GM12864 (cell line): ENCODE data around the gene HS2ST1.
A peak's percentile ranks its signal among the peaks of the same experiment; 100 is the strongest.

Experiments used
- DNase-seq: peaks from one replicate; pipeline ENCODE4 v3.0.0-alpha.2; 2011; ENCODE audit warnings: low read depth
- H3K4me3 ChIP-seq: 2 replicates; pipeline ENCODE4 v1.5.1; 2011; ENCODE audit warnings: mild to moderate bottlenecking, low read depth, low read length, control low read depth
- TF ChIP-seq, protein P1 (sequence below): IDR thresholded peaks from 2 replicates; pipeline ENCODE4 v1.5.1; 2011; ENCODE audit warnings: low read depth, mild to moderate bottlenecking, moderate library complexity, low read length, control low read depth, inconsistent platforms; ENCODE audit errors: missing control alignments

Gene HS2ST1

DNA sequence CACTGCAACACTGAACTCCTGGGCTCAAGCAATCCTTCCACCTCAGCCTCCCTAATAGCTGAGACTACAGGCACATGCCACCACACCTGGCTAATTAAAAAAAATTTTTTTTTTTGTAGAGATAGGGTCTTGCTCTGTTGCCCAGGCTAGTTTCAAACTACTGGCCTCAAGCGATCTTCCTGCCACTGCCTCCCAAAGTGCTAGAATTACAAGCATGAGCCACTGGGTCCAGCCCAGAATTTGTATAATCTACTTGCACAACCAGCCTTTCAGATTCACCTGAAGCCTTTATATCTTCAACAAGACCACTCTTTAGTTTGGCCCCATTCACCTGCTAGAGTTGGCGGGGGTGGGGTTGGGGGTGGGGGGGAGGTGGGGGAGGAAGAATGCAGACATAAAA lies 232.6 kb downstream of the HS2ST1 start:
- TF ChIP-seq, protein P1, sequence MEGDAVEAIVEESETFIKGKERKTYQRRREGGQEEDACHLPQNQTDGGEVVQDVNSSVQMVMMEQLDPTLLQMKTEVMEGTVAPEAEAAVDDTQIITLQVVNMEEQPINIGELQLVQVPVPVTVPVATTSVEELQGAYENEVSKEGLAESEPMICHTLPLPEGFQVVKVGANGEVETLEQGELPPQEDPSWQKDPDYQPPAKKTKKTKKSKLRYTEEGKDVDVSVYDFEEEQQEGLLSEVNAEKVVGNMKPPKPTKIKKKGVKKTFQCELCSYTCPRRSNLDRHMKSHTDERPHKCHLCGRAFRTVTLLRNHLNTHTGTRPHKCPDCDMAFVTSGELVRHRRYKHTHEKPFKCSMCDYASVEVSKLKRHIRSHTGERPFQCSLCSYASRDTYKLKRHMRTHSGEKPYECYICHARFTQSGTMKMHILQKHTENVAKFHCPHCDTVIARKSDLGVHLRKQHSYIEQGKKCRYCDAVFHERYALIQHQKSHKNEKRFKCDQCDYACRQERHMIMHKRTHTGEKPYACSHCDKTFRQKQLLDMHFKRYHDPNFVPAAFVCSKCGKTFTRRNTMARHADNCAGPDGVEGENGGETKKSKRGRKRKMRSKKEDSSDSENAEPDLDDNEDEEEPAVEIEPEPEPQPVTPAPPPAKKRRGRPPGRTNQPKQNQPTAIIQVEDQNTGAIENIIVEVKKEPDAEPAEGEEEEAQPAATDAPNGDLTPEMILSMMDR, result no peak
- H3K4me3 ChIP-seq, result no peak overlapping the region
- no peak for DNase-seq

DNA sequence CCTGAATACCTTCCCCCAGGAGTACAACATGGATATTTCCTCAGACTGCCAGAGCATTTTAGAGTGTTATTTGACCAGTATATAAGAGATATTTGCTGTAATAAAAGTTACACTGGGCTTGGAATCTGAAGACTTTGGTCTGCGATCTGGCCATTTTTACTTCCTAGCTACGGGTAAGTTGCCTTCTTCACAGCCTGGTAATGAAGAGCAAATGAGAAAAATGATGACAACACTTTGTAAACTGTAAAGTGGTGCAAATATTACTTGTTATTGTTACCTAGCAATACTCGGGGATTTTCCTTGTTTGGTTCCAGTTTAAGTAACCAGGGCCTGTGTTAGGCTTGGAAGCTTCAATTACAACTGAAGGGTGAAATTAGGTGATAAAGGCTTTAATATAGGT lies 233.4 kb downstream of the HS2ST1 start:
- no peak for DNase-seq
- H3K4me3 ChIP-seq, result no peak overlapping the region
- TF ChIP-seq, protein P1, result no peak

DNA sequence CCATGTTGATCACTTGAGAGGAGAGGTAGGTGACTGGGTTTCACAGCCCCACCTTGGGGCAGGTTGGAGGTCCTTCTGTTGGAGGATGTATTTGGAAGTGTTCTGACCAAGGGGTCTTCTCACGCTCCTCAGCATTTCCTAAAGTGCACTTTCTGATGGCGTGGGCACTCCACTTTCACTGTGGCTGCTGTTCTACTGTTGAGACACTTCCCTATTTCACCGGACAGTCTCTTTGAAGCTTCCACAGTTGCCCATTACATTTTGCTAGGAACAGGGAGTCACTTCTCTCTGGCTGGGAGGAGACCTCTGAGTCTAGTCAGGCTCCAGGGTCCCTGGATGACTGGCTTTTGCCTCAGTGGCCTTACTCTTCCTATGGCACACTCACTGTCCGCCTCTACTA lies 234.2 kb downstream of the HS2ST1 start:
- no peak overlapping the region for H3K4me3 ChIP-seq
- DNase-seq, result no peak
- TF ChIP-seq, protein P1, result no peak

DNA sequence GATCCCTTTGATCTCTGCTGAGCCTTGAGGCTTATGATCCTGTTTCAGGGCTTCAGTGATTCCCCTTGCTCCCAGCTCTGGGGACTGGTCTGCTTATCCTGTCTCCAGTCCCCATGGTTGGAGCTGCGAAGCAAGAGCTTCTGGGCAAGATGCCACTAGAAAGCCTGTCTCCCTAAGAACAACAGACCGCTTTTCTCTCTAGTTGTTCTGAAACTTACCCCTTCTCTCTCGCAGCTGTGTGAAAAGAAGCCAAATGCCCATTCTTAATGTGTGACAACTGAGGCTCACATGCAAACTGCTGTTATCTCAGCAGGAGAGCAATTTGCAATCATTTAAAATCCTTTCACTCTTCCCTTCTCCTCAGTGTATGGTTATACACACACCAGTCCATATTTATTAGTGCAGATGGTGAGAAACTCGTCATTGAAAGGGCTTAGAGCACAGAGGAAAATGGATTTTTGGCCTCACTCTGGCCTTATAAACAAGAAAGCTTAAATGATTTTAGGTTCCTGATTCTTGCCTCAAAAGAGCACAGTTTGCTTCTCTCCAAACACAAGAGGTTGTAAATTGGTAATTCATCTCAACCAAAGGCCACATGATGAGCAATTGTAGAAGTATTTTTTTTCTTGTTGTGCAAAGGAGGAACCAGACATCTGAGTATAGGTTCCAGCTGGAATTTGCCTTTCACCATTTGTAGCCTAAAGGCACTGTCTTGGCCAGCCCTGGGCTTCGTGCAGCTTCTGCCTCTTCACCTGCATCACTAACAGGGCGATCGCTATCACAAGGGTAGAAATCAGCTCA lies 235.0 kb downstream of the HS2ST1 start:
- TF ChIP-seq, protein P1, result no peak
- no peak for DNase-seq
- no peak overlapping the region for H3K4me3 ChIP-seq

DNA sequence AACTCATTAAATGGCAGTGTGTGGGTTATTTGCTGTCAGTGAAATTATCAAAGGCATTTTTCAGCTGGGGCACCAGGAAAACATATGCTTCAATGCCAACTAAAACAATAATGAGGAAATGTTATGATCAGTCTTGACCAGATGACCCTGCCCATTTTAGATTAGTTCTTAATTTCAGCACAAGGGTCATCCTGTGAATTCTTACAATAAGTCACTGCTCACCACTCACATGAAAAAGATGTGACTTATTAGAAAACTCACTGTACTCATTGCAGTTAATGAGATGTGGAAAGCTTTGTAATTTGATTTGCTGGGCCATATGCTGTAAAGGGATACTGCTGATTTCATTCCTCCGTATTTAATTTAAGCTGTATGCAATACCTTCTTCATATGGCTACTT lies 235.7 kb downstream of the HS2ST1 start:
- TF ChIP-seq, protein P1, result no peak
- no peak for DNase-seq
- H3K4me3 ChIP-seq, result no peak overlapping the region

DNA sequence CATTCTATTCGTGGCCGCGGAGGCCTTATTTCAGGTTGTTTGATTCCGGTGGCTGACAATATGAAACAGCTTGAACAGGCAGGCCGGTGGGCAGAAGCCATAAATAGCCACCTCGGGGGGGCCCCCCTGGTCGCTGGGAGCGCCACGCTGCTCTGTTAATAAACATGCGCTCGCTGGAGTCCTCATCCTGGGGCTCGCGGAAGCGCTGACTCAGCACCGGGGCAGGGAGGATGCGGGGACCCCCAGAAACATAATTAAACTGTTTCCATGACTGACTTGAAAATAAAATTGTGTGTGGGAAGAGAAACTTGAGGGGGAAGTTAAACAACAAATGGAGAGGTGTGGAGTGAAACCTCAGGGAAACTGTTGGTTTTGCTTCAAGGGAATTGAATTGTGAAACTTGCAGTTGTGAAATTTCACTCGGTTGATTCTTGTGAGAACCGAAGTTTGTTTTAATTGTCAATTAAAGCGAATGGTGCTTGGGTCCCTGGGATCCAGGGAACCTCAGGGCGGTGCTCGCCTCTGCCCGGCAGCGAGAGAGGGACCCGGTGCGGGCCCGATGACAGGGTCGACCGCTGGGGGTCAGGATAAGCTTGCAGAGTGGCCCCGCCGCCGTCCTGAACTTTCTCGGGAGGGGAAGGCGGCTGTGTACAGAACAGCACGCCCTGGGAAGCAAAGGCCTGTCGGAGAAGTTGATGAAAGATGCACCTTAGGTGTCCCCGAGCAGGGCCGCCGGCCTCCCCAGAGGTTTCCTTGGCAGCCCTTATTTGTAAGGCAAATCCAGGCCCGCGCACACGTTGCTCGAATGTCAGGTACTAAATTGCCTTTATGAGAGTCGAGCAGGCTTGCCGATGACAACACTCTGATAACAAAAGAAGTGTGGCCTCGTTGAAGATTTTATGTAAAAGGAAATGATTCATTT lies 237.3 kb downstream of the HS2ST1 start:
- peak; percentile 35 for DNase-seq
- peak overlapping the region; percentile 42 for H3K4me3 ChIP-seq
- TF ChIP-seq, protein P1, result peak; percentile 45

DNA sequence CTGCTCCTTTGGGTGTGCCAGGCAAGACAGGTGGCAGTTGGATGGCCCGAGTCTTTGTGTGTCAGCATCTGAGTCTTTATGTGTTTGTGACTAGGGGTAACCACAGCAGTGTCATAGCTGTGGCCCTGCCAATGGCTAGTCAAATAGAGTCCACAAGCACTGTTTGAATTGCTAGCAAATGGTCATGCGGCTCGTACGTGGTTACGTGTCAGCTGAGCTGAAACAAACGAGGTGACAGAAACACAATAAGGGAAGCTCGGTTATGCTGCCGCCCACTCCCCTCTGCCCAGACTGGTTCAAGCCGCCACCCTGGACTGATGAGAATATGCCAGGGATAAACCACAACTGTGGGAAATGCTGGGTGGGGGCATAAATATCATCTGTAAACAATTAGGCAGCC lies 239.9 kb downstream of the HS2ST1 start:
- TF ChIP-seq, protein P1, result no peak
- H3K4me3 ChIP-seq, result no peak overlapping the region
- no peak for DNase-seq
